Large intestine (tissue), 3 donors: Measurements from ENCODE around the gene ERC2. TPM values are rescaled to one million over a fixed set of nuclear protein-coding genes. Genes with fewer than 3 reads are reported as not detected.

Experiments
- DNase-seq, 2 donors: peaks; one replicate each; pipeline versions ENCODE4 v3.0.0 to v3.0.0-alpha.2; 2013
- H3K27ac ChIP-seq: one replicate; pipeline ENCODE4 v1.5.1; 2013; ENCODE audit warnings: low read length
- H3K27me3 ChIP-seq: 2 replicates; pipeline ENCODE4 v1.6.1; 2013; ENCODE audit warnings: low read length; ENCODE audit not compliant: control insufficient read depth, insufficient read depth
- H3K36me3 ChIP-seq: 2 replicates; pipeline ENCODE4 v1.6.1; 2013; ENCODE audit warnings: low read length; ENCODE audit not compliant: control insufficient read depth, insufficient read depth
- H3K4me1 ChIP-seq: one replicate; pipeline ENCODE4 v1.6.1; 2013; ENCODE audit warnings: low read length; ENCODE audit not compliant: control insufficient read depth, insufficient read depth
- H3K4me3 ChIP-seq: one replicate; pipeline ENCODE4 v1.5.1; 2013; ENCODE audit warnings: low read length
- H3K9me3 ChIP-seq: one replicate; pipeline ENCODE4 v1.6.1; 2013; ENCODE audit warnings: mild to moderate bottlenecking, low read depth, low read length, moderate library complexity; ENCODE audit not compliant: control insufficient read depth
- WGBS: methylation state at CpG from one replicate; pipeline ENCODE4 v1.1.5; 2013; ENCODE audit warnings: low lambda C conversion rate; ENCODE audit not compliant: insufficient coverage; 5-methylcytosine and 5-hydroxymethylcytosine counted together
- polyA plus RNA-seq: library from polyadenylated mRNA; unstranded; fragments of 120-200 nt; gene quantifications from one replicate; pipeline ENCODE4 v1.2.1, GENCODE V29; 2013

Gene ERC2
- polyA plus RNA-seq, 1 donor, result 2.4 TPM

DNA sequence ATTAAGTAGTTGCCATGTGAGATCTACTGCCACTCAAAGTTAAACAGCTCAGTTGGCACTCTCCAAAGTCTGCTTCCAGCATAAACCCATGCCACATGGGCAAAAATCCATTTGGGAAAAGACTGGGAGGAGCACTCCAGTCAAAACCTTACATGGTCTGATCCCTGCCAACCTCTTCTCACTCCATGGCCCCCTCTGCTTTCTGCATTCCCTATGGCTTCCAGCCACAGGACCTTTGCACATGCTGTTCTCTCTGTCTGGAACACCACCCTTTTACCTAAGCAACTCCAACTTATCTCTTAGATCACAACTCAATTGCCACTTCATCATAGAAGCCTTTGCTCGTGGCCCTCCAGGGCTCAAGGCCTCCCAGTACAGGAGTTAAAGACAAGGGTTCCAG is 910.7 kb downstream of the ERC2 start:
- DNase-seq, result no peak
- WGBS, result no CpG with 5 or more reads among the region's 1 CpG
- no peaks in the 10 kb centered on the region for H3K36me3 ChIP-seq
- no peaks in the 10 kb centered on the region for H3K9me3 ChIP-seq
- H3K27me3 ChIP-seq, result no peaks in the 10 kb centered on the region
- H3K27ac ChIP-seq, result no peak overlapping the region
- H3K4me3 ChIP-seq, result no peak overlapping the region
- no peaks in the 10 kb centered on the region for H3K4me1 ChIP-seq

DNA sequence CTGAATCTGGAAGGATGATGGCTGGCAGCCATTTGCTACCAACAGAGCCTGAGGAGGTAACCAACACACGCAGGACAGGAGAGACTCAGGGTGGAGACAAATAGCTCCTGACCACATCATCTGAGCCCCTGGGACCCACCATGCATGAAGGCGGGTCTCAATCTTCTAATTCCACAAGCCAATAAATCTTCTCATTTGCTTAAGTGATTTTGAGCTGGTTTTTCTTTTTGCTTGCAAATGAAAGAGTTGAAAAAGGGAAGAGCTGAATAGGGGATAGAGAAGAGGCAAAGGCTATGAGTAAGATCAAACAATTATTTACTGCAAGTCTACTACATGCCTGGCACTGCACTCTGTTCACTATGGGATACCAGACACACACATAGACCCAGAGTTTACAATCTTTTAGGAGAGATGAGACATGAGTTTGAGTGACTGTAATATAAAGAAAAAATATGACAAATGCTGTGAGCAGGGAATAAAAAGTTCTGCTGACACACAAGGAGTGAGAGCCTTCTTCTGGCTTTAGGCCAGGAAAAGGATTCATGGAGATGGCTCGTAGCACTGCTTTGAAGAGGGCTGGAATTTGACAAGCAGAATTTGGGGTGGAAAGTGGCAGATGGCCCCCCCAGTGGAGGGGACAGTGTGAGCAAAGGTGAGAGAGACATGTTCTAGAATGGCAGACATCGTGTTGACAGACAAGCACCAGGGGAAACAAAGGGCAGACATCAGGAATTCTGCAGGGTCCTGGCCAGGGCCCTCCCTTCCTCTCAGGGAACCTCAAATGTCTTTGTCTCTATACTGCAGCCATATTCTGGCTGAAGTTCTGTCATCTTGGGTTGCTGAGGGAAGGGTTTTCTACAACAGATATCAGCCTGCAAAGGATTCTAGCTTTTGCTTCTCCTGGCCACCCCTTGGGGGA is 911.4 kb downstream of the ERC2 start:
- H3K9me3 ChIP-seq, result no peaks in the 10 kb centered on the region
- no peaks in the 10 kb centered on the region for H3K36me3 ChIP-seq
- H3K27me3 ChIP-seq, result no peaks in the 10 kb centered on the region
- H3K27ac ChIP-seq, result no peak overlapping the region
- H3K4me1 ChIP-seq, result no peaks in the 10 kb centered on the region
- 80% methylated on average over 1 of the region's 4 CpGs for WGBS
- H3K4me3 ChIP-seq, result no peak overlapping the region
- no peak for DNase-seq

DNA sequence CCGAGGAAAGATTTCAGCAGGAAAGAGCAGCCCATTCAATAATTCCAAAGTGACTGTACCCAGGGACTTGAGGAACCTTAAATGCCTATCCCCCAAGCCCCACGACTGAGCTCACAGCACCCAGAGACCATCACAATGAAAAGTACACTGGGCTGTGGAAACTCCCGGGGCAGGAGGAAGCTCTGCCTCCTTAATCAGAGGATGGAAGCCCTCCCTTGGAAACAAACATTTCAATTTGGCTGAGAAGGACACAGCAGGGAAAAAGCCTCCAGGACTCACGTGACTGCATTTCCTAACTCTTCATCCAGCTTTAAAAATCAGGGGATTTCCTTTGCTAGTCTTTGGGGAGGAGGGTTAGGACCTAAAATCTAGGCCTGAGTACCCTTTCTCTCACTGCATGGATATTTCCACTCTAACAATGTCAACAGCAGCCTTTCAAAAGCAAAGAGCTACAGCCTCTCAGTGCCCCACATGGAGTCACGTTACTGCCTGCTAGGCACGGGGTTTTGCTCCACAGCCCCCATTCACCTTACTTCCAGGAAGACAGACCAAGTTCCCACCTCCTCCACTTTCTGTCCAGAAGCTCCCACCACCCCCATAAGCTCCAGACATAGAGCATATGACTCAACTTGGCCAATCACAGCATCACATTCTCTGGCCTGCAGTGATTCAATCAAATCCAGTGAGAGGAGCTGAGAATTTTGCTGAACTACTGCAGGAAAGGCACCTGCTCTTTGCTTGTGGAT is 912.2 kb downstream of the ERC2 start:
- WGBS, result no CpG with 5 or more reads among the region's 6 CpGs
- no peak for DNase-seq
- Histone ChIP-seq H3K27ac (no peak overlapping the region), H3K27me3 (no peaks in the 10 kb centered on the region), H3K36me3 (no peaks in the 10 kb centered on the region), H3K4me1 (no peaks in the 10 kb centered on the region), H3K4me3 (no peak overlapping the region), H3K9me3 (no peaks in the 10 kb centered on the region)

DNA sequence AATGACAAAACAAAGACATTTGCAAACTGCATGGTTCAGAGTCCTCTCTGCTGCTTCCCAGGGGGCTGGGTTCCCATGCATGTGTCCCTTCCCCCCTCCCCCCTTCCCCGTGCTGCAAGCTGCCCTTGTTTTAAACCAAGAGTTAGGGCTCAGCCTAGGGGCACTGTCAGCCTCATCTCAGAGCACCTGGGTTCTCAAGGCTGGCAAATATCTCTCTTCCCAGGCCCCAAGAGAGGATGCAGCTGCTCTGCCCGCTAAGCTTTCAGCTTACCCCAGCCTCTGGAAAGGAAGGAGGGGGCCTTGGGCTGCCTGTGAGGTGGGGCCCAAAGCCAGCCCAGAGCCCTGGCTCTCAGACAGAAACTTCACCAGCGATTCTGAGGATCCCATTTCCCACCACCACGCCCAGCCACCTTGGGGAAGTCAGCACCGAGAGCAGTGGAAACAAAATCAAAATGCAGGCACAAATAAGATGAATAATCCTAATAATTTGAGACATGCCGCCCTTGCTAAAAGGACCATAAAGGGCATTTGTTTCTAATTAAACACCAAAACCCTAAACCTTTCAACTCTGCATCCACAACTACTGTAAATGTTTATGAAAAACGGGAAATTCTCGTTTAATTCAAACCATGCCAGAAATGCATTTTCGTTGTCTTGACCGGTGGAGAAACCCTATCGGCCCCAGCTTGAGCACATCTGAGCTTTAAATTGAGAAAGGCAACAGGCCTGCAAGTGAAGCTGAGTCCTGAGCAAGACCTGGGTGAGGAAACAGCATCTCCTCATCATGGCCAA is 913.4 kb downstream of the ERC2 start:
- H3K4me3 ChIP-seq, result no peak overlapping the region
- no peak for DNase-seq
- WGBS, result no CpG with 5 or more reads among the region's 11 CpGs
- H3K36me3 ChIP-seq, result no peaks in the 10 kb centered on the region
- H3K27me3 ChIP-seq, result no peaks in the 10 kb centered on the region
- H3K9me3 ChIP-seq, result no peaks in the 10 kb centered on the region
- no peak overlapping the region for H3K27ac ChIP-seq
- no peaks in the 10 kb centered on the region for H3K4me1 ChIP-seq

DNA sequence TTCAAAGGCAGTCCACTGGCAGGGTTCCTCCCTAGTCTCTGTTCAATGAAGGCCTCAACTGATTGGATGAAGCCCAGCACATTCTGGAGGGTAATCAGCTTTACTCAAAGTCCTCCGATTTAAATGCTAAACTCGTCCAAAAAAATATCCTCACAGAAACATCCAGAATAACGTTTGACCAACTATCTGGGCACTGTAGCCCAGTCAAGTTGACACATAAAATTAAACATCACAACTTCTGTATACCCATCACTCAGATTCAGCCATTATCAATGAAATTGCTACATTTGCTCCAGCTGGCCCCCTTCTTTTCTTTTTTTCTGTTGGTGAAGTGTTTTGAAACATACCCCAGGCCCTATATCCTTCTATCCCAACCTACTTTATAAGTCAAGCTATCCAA is 916.6 kb downstream of the ERC2 start:
- Histone ChIP-seq H3K27ac (no peak overlapping the region), H3K4me3 (no peak overlapping the region), H3K9me3 (no peaks in the 10 kb centered on the region), H3K36me3 (no peaks in the 10 kb centered on the region), H3K27me3 (no peaks in the 10 kb centered on the region), H3K4me1 (no peaks in the 10 kb centered on the region)
- WGBS, result no CpG with 5 or more reads among the region's 3 CpGs
- DNase-seq, result no peak

DNA sequence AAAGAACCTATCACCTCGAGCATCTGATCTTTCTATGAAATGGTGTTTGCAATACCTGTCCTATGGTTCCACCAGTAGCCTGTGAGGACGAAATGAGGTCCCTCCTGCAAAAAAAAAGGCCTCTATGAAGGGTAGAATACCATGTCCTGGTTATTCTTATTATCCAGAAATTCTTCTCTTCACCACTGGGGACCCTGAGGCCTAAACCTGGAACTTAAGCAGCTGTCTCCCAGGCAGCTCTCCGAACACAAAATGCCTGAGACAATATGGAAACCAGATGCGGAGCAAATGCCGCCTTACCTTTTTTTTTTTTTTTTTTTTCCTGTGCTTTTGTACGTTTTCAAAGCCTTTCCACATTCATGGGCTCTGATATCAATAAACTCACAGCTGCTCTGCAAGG is 919.1 kb downstream of the ERC2 start:
- Histone ChIP-seq H3K4me1 (no peaks in the 10 kb centered on the region), H3K4me3 (no peak overlapping the region), H3K36me3 (no peaks in the 10 kb centered on the region), H3K27ac (no peak overlapping the region), H3K27me3 (no peaks in the 10 kb centered on the region), H3K9me3 (no peaks in the 10 kb centered on the region)
- no peak for DNase-seq
- WGBS, result no CpG with 5 or more reads among the region's 6 CpGs

DNA sequence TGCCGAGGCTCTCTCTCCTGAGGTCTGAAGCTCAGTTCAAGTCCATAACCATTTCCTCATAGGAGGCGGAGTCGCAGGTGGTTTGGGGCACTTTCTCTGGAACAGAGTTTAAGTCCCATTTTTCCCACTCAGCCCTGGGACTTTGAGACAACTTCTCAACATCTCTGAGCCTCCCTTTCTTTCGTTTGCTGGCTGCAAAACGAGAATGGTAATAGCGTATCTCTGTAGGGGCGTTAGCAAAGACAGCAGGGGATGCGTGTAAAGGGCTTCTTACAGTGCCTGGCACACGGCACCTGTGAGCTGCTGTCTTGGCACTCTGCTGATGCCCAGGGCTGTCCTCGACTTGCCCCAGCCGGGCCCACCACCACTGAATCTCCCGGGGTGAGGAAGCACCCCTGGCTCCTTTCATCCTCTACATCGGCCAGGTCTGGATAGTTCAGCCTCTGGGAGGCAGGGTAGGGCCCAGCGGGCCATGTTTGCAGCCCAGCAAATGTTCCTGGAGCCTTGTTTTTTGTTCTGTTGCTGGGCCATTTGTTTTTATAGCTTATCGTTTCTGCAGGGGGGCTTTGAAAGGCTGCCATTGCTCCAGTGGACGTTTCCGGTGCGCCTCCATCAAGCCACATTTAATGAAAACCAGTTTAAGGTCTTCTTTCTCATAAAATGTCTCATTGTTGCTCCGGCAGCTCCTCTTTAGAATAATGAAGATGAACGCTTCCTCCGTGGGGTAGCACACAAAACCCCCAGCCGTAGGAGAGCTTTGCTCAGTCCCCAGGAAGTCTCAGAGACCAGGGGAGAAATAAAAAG is 921.2 kb downstream of the ERC2 start:
- Histone ChIP-seq H3K4me3 (no peak overlapping the region), H3K27ac (no peak overlapping the region), H3K4me1 (no peaks in the 10 kb centered on the region), H3K36me3 (no peaks in the 10 kb centered on the region), H3K9me3 (no peaks in the 10 kb centered on the region), H3K27me3 (no peaks in the 10 kb centered on the region)
- no peak for DNase-seq
- 85% methylated on average over 4 of the region's 22 CpGs for WGBS

DNA sequence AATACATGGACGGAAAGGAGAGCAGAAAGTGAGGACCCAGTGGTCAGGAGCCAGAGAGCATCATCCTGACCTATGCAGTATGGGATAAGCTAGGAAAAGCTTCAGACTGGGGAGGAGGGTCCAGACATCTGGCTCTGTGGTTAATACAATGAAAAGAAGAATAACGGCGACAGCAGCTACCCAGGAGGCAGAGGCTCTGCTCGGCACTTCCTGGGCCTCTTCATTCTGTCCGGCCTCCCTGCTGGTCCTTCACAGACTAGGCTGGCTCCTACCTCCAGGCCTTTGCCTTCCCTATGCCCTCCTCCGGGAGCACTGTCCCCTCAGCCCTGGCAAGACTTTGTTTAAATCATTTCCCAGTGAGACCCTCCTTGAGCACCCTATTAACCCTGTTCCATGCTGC is 922.3 kb downstream of the ERC2 start:
- Histone ChIP-seq H3K4me1 (no peaks in the 10 kb centered on the region), H3K9me3 (no peaks in the 10 kb centered on the region), H3K27ac (no peak overlapping the region), H3K27me3 (no peaks in the 10 kb centered on the region), H3K36me3 (no peaks in the 10 kb centered on the region), H3K4me3 (no peak overlapping the region)
- WGBS, result 71% methylated on average over 1 of the region's 6 CpGs
- no peak for DNase-seq

DNA sequence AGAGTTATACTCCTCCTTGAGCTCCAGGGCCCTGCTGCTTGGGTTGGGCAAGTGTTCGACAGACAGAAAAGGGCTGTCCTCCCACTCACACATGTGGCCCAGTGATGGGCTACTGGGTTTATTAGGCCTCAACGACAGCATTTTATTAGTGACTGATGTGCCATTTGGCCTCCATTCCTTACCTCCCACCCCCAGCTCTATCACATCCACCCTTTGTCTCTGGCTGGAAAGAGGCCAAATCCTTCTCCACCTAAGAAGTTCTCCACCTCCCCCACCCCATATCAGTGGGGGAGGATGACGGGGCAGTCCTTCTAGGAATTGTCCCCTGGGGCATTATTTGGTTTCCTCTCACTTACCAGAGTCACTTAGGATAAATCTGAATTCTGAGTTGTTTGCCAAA is 924.0 kb downstream of the ERC2 start:
- no peak overlapping the region for H3K4me3 ChIP-seq
- no peaks in the 10 kb centered on the region for H3K9me3 ChIP-seq
- no peak for DNase-seq
- H3K27me3 ChIP-seq, result no peaks in the 10 kb centered on the region
- no peaks in the 10 kb centered on the region for H3K36me3 ChIP-seq
- no peak overlapping the region for H3K27ac ChIP-seq
- H3K4me1 ChIP-seq, result no peaks in the 10 kb centered on the region
- no CpG with 5 or more reads among the region's 3 CpGs for WGBS
